Gastroesophageal sphincter (tissue), 4 donors: ENCODE results near the gene GPATCH1. TPM values are rescaled to one million over a fixed set of nuclear protein-coding genes. Genes with fewer than 3 reads are reported as not detected.

Source experiments
- ATAC-seq: fragments of 150-250 bp; one replicate; pipeline ENCODE4 v1.9.1; 2016; ENCODE audit warnings: mild to moderate bottlenecking, moderate library complexity
- H3K27ac ChIP-seq, 4 donors: fragments of 200-600 bp; sonication (generic) in 3 of 4; 1 replicate in 3 of 4; 2 replicates in 1 of 4; pipeline ENCODE4 v1.5.1; 2016 to 2019
- H3K27me3 ChIP-seq: fragments of 200-600 bp; sonication (generic); one replicate; pipeline ENCODE4 v1.5.1; 2019
- H3K36me3 ChIP-seq, 2 donors: fragments of 200-600 bp; sonication (generic); one replicate each; pipeline ENCODE4 v1.5.1; 2019; ENCODE audit warnings: control low read depth in 1 of 2
- H3K4me1 ChIP-seq, 3 donors: fragments of 200-600 bp; sonication (generic); 1 replicate in 2 of 3; 2 replicates in 1 of 3; pipeline ENCODE4 v1.5.1; 2016 to 2019; ENCODE audit warnings: control low read depth in 2 of 3
- H3K4me3 ChIP-seq, 2 donors: fragments of 200-600 bp; sonication (generic); one replicate each; pipeline ENCODE4 v1.5.1; 2019; ENCODE audit warnings: mild to moderate bottlenecking in 1 of 2, moderate library complexity in 1 of 2
- H3K9me3 ChIP-seq, 3 donors: fragments of 200-600 bp; sonication (generic); one replicate each; pipeline ENCODE4 v1.5.1; 2017 to 2019; ENCODE audit warnings: control low read depth in 2 of 3
- EP300 ChIP-seq: sonication (generic); formaldehyde crosslinking; IDR thresholded peaks from one replicate; pipeline ENCODE4 v1.6.1; 2017; ENCODE audit warnings: antibody characterized with exemption, mild to moderate bottlenecking
- POLR2A ChIP-seq, 2 donors: fragments of 450-650 bp; IDR thresholded peaks; one replicate each; pipeline ENCODE4 v1.6.1; 2017; ENCODE audit warnings: antibody characterized with exemption in 2 of 2, mild to moderate bottlenecking in 2 of 2, moderate library complexity in 1 of 2
- POLR2AphosphoS5 ChIP-seq: sonication (generic); formaldehyde crosslinking; IDR thresholded peaks from one replicate; pipeline ENCODE4 v1.6.1; 2017; ENCODE audit warnings: antibody characterized with exemption
- WGBS, 2 donors: methylation state at CpG; one replicate each; pipeline ENCODE4 v1.1.5; 2018; ENCODE audit warnings: low coverage in 1 of 2; 5-methylcytosine and 5-hydroxymethylcytosine counted together
- total RNA-seq, 4 donors: library from RNA; depleted of rRNA; stranded (reverse); fragments of >200 nt; gene quantifications; one replicate each; pipeline ENCODE4 v1.1.0, GENCODE V29; 2016
- TF ChIP-seq, protein P1 (sequence below), 4 experiments: fragments of 200-600 bp in 2 of 4; fragments of 450-650 bp in 2 of 4; sonication (generic) in 1 of 4; IDR thresholded peaks; one replicate each; pipeline ENCODE4 v1.5.1; 2017 to 2019; ENCODE audit warnings: antibody characterized with exemption in 4 of 4, mild to moderate bottlenecking in 2 of 4, moderate library complexity in 2 of 4

Gene GPATCH1
- total RNA-seq, 4 donors from 2014 or later: 6.2 to 10.4 (median 6.8) TPM

DNA sequence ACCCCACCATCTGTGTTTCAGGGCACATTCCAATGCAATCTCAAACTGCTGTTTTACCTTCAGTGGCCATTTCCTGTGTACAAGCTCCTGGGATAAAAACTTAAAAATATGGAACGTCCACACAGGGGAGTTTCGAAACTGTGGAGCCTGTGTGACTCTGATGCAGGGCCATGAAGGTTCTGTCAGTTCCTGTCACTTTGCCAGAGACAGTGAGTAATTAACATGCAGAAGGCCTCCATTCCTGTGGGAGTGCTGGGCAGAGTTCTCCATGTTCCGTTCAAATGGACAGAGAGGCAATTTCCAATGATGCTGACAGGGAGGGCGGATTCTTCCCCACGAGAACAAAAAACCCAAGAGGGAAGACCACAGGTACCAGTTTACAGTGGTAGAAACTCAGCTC is 75.4 kb downstream of the GPATCH1 start:
- no peaks in the 10 kb centered on the region for H3K4me1 ChIP-seq
- no peak overlapping the region for H3K27ac ChIP-seq
- 67 to 68% methylated on average over 3 to 5 of the region's 5 CpGs for WGBS, 2 donors
- ATAC-seq: no peak
- no peak overlapping the region for H3K4me3 ChIP-seq
- TF ChIP-seq, protein P1, sequence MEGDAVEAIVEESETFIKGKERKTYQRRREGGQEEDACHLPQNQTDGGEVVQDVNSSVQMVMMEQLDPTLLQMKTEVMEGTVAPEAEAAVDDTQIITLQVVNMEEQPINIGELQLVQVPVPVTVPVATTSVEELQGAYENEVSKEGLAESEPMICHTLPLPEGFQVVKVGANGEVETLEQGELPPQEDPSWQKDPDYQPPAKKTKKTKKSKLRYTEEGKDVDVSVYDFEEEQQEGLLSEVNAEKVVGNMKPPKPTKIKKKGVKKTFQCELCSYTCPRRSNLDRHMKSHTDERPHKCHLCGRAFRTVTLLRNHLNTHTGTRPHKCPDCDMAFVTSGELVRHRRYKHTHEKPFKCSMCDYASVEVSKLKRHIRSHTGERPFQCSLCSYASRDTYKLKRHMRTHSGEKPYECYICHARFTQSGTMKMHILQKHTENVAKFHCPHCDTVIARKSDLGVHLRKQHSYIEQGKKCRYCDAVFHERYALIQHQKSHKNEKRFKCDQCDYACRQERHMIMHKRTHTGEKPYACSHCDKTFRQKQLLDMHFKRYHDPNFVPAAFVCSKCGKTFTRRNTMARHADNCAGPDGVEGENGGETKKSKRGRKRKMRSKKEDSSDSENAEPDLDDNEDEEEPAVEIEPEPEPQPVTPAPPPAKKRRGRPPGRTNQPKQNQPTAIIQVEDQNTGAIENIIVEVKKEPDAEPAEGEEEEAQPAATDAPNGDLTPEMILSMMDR (IDR thresholded peaks at IDR 0.05): no peak
- no peak for TF ChIP-seq EP300
- TF ChIP-seq POLR2AphosphoS5: no peak
- no peak for TF ChIP-seq POLR2A (IDR thresholded peaks at IDR 0.05)
- peaks cover 5% of the 10 kb centered on the region for H3K27me3 ChIP-seq
- no peaks in the 10 kb centered on the region for H3K9me3 ChIP-seq
- H3K36me3 ChIP-seq: no peaks in the 10 kb centered on the region

DNA sequence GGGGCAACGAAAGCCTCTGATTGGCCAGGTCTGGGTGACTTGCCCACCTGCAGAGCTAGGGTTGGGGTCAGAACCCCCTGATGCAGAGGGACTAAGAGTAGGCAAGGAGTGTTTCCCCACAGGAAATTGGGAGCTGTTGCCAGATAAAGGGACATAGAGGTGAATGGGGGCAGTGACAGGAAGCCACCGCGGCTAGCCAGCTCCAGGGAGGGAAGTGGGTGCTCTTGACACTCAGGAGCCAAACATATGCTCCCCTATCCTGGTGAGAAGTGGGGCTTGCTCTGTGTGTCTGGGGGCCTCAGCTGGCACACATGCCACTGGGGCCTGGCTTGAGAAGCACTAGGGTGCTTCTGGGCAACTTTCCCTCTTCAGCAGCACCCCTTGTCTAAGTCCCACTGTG is 76.9 kb downstream of the GPATCH1 start:
- H3K36me3 ChIP-seq: no peaks in the 10 kb centered on the region
- no peaks in the 10 kb centered on the region for H3K9me3 ChIP-seq
- no peak overlapping the region for H3K27ac ChIP-seq
- peaks cover 5% of the 10 kb centered on the region for H3K27me3 ChIP-seq
- no peak for ATAC-seq
- H3K4me1 ChIP-seq: no peaks in the 10 kb centered on the region
- TF ChIP-seq POLR2A (IDR thresholded peaks at IDR 0.05): no peak
- TF ChIP-seq POLR2AphosphoS5: no peak
- TF ChIP-seq EP300: no peak
- TF ChIP-seq, protein P1 (IDR thresholded peaks at IDR 0.05): no peak
- WGBS, 2 donors: 86% methylated on average over 2 of the region's 3 CpGs; no CpG with 5 or more reads in 1 of the 2 donors
- H3K4me3 ChIP-seq: no peak overlapping the region

DNA sequence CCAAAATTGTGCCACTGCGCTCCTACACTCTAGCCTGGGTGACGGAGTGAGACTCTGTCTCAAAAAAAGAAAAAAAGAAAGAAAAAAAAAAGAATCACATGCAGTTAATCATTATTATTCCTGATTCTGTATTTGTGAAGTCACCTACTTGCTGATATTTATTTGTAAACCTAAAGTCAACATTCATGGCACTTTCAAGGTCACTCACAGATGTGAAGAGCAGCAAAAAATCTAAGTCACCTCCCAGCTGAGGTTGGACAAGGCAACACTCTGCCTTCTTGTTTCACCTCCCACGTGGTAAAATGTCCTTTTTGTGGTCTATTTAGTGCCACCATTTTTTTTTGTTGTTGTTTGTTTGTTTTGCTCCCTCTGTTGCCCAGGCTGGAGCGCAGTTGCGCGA is 77.4 kb downstream of the GPATCH1 start:
- Histone ChIP-seq H3K27me3 (peaks cover under 1% of the 10 kb centered on the region), H3K4me1 (no peaks in the 10 kb centered on the region)
- WGBS, 2 donors: 86 to 93% methylated on average over 3 to 6 of the region's 6 CpGs

DNA sequence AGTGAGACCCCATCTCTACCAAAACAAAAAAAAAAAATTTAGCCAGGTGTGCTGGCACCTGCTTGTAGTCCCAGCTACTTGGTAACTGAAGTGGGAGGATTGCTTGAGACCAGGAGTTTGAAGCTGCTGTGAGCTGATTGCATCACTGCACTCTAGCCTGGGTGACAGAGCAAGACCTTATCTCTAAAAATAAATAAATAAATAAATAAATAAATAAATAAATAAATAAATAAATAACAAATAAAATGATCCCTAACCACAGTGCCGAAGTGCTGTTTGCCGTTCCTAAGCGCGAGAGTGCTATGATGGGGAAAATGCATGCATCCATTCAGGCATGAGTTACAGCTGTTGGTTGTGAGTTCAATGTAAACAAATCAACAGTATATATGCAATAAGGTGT is 78.2 kb downstream of the GPATCH1 start:
- WGBS, 2 donors: 93 to 95% methylated on average over 4 of the region's 4 CpGs
- H3K36me3 ChIP-seq: no peaks in the 10 kb centered on the region
- no peak overlapping the region for H3K4me3 ChIP-seq
- no peak overlapping the region for H3K27ac ChIP-seq
- H3K27me3 ChIP-seq: no peaks in the 10 kb centered on the region
- no peaks in the 10 kb centered on the region for H3K9me3 ChIP-seq
- no peaks in the 10 kb centered on the region for H3K4me1 ChIP-seq
- ATAC-seq: no peak
- TF ChIP-seq, protein P1 (IDR thresholded peaks at IDR 0.05): no peak
- TF ChIP-seq POLR2AphosphoS5: no peak
- TF ChIP-seq POLR2A (IDR thresholded peaks at IDR 0.05): no peak
- no peak for TF ChIP-seq EP300

More for the DNA sequence above, 77.4 kb downstream of the GPATCH1 start:
- TF ChIP-seq POLR2A (IDR thresholded peaks at IDR 0.05): no peak
- TF ChIP-seq POLR2AphosphoS5: no peak
- TF ChIP-seq EP300: no peak
- TF ChIP-seq, protein P1 (IDR thresholded peaks at IDR 0.05): no peak
- Histone ChIP-seq H3K9me3 (no peaks in the 10 kb centered on the region), H3K27ac (no peak overlapping the region), H3K4me3 (no peak overlapping the region), H3K36me3 (no peaks in the 10 kb centered on the region)
- no peak for ATAC-seq

DNA sequence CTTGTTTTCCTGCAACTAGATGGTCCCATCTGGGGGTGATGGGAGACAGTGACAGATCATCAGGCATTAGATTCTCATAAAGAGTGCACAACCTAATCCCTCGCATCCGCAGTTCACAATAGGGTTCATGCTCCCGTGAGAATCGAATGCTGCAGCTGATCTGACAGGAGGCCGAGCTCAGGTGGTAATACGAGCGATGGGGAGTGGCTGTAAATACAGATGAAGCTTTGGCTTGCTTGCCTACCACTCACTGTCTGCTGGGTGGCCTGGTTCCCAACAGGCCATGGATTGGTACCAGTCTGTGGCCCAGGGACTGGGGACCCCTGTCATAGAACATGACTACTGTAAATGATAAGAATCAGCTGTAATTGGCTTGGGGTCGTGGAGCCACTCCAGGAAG is 78.9 kb downstream of the GPATCH1 start:
- TF ChIP-seq EP300 (no peak), POLR2AphosphoS5 (no peak)
- H3K4me3 ChIP-seq: no peak overlapping the region
- no peaks in the 10 kb centered on the region for H3K9me3 ChIP-seq
- ATAC-seq: no peak
- no peak overlapping the region for H3K27ac ChIP-seq
- no peaks in the 10 kb centered on the region for H3K36me3 ChIP-seq
- 67 to 94% methylated on average over 1 to 6 of the region's 8 CpGs for WGBS, 2 donors
- no peaks in the 10 kb centered on the region for H3K27me3 ChIP-seq
- no peaks in the 10 kb centered on the region for H3K4me1 ChIP-seq

GRCh38 chr19:33161201-33161600 is 80.2 kb downstream of the GPATCH1 start:
- H3K4me1 ChIP-seq: no peaks in the 10 kb centered on the region
- no peaks in the 10 kb centered on the region for H3K36me3 ChIP-seq

More at GRCh38 chr19:33161201-33161600, 80.2 kb downstream of the GPATCH1 start:
- H3K27ac ChIP-seq: no peak overlapping the region
- 65 to 100% methylated on average over 2 of the region's 4 CpGs for WGBS, 2 donors
- ATAC-seq: no peak
- H3K4me3 ChIP-seq: no peak overlapping the region
- no peak for TF ChIP-seq POLR2AphosphoS5
- TF ChIP-seq, protein P1 (IDR thresholded peaks at IDR 0.05): no peak
- no peak for TF ChIP-seq EP300
- TF ChIP-seq POLR2A (IDR thresholded peaks at IDR 0.05): no peak
- H3K27me3 ChIP-seq: no peaks in the 10 kb centered on the region
- H3K9me3 ChIP-seq: no peaks in the 10 kb centered on the region
